Heart left ventricle (tissue), 16 donors: ENCODE data around the gene PRCC. TPM values are rescaled to one million over a fixed set of nuclear protein-coding genes. Genes with fewer than 3 reads are reported as not detected.
A peak's percentile ranks its signal among the peaks of the same experiment; 100 is the strongest.

Experiments used
- ATAC-seq, 4 donors: fragments of 200-7000 bp; cut with Tn5 transposase; one replicate each; pipeline ENCODE4 v1.9.1; 2020 to 2022; ENCODE audit warnings: moderate library complexity in 4 of 4, mild to moderate bottlenecking in 3 of 4, moderate number of reproducible peaks in 1 of 4
- DNase-seq, 5 donors: peaks; one replicate each; pipeline ENCODE4 v3.0.0-alpha.2; 2020
- H3K27ac ChIP-seq, 12 donors: fragments of 200-600 bp; sonication (generic) in 4 of 12; one replicate each; pipeline versions ENCODE4 v1.5.0 to v1.8.0; 2016 to 2022; ENCODE audit warnings: mild to moderate bottlenecking in 2 of 12
- H3K27me3 ChIP-seq, 9 donors: fragments of 200-600 bp; sonication (generic) in 2 of 9; one replicate each; pipeline versions ENCODE4 v1.5.1 to v1.8.0; 2016 to 2022; ENCODE audit warnings: mild to moderate bottlenecking in 3 of 9
- H3K36me3 ChIP-seq, 9 donors: fragments of 200-600 bp; sonication (generic) in 2 of 9; one replicate each; pipeline versions ENCODE4 v1.5.0 to v1.8.0; 2018 to 2022; ENCODE audit warnings: mild to moderate bottlenecking in 2 of 9
- H3K4me1 ChIP-seq, 12 donors: fragments of 200-600 bp; sonication (generic) in 4 of 12; one replicate each; pipeline versions ENCODE4 v1.5.0 to v1.8.0; 2016 to 2022; ENCODE audit warnings: mild to moderate bottlenecking in 3 of 12
- H3K4me3 ChIP-seq, 12 donors: fragments of 200-600 bp; sonication (generic) in 4 of 12; one replicate each; pipeline versions ENCODE4 v1.5.0 to v1.8.0; 2017 to 2022; ENCODE audit warnings: mild to moderate bottlenecking in 9 of 12, moderate library complexity in 4 of 12
- H3K9me3 ChIP-seq, 12 donors: fragments of 200-600 bp; sonication (generic) in 4 of 12; one replicate each; pipeline versions ENCODE4 v1.5.0 to v1.8.0; 2016 to 2022; ENCODE audit warnings: mild to moderate bottlenecking in 1 of 12
- CTCF ChIP-seq, 12 donors: fragments of 200-600 bp; sonication (generic) in 4 of 12; IDR thresholded peaks; one replicate each; pipeline versions ENCODE4 v1.5.0 to v1.8.0; 2018 to 2022; ENCODE audit warnings: antibody characterized with exemption in 12 of 12, mild to moderate bottlenecking in 5 of 12
- POLR2A ChIP-seq, 2 donors: fragments of 450-650 bp; IDR thresholded peaks; one replicate each; pipeline ENCODE4 v1.6.1; 2017; ENCODE audit warnings: antibody characterized with exemption in 2 of 2, mild to moderate bottlenecking in 2 of 2, moderate library complexity in 2 of 2
- WGBS, 4 donors: extraction: QIAGEN DNeasy Blood & Tissue Kit in 2 of 4; methylation state at CpG; one replicate each; pipeline versions ENCODE4 v1.1.5 to v1.1.7; 2013 to 2018; 5-methylcytosine and 5-hydroxymethylcytosine counted together
- intact Hi-C, 10 donors: fragments of 100-400 bp; cut with DNase I; formaldehyde crosslinking; loops; one replicate each; pipeline versions ENCODE4 v1.11.1 to v1.14.2; 2022
- polyA plus RNA-seq, 2 donors: library from polyadenylated mRNA; stranded (reverse); fragments of 200-250 nt; gene quantifications; one replicate each; pipeline ENCODE4 v1.2.3, GENCODE V29; 2013
- total RNA-seq, 9 donors: library from RNA; depleted of rRNA in 2 of 9; stranded (reverse); fragments of >200 nt in 2 of 9; fragmentation: NEBNext Ultra II Directional in 3 of 9; extraction: Animal tissue kit (Norgen Biotek cat#: 25700) in 3 of 9; gene quantifications; one replicate each; pipeline versions ENCODE4 v1.1.0 to v1.2.4, GENCODE V29; 2016 to 2023
- donor health status: ischemic (EF 13 %, LVEDD 7.1; RV severe dilation, severe dysfunction).
- donor health status: healthy with polysubstance abuse.
- donor health status: DM: no; HTN: yes; CAD: no.
- donor health status: DM: no; HTN: no; CAD: no.
- donor health status: ischemic (EF 25% LVEDD 6.9; RV normal size, moderate dysfunction).
- donor health status: ischemic (EF 25% LVEDD 5.7; RV mildly dilated, moderate dysfunction).
- donor health status: healthy.
- donor health status: DM: yes; HTN: yes; CAD: no.
- donor health status: ischemic (EF 35%, LVEDD 5.7; RV mildly dilated, moderate dysfunction).
- donor health status: nonischemic (EF 11% LVEDD 7.7; RV severe dilation, severe dysfunction).
- donor health status: DM: yes; HTN: yes; CAD: no.
- donor health status: PGD.
- donor health status: ischemic (EF 29% LVEDD 5.4; RV normal size, mild dysfunction).
- donor health status: nonischemic (EF 23%, LVEDD 6.1; RV moderate dilation, normal function).

The PRCC gene
- total and polyA plus RNA-seq, 11 donors: 34.6 to 55.5 (median 39.0) TPM

GRCh38 chr1:156751451-156751756 is 15.9 kb upstream of the PRCC start, which contains the start of gene HDGF:
Gene HDGF (minus strand): TSS chr1:156751675. CDS start chr1:156751429, 246 bp downstream.
- Histone ChIP-seq H3K27ac (peak within 1 kb of the TSS; percentile 96 to 100 (median 99)), H3K36me3 (no peaks in the 10 kb centered on the region), H3K4me1 (peaks cover 17 to 63% (median 48%) of the 10 kb centered on the region in 12 donors), H3K4me3 (peak within 1 kb of the TSS; percentile 72 to 100 (median 96)), H3K9me3 (no peaks in the 10 kb centered on the region), H3K27me3 (no peaks in the 10 kb centered on the region)
- intact Hi-C loops: loop anchor here in 1 of 10 donors (1.0 to 5.0 kb wide), 2 partner anchors 16 to 249 kb away; partner anchors contain the start of genes MEF2D and PRCC
- WGBS, 4 donors: 0 to 1% (median 0%) methylated on average over 25 to 48 of the region's 48 CpGs
- DNase-seq (no peak), ATAC-seq (no peak)
- TF ChIP-seq POLR2A (IDR thresholded peaks at IDR 0.05) (no peak), CTCF (IDR thresholded peaks at IDR 0.05) (no peak)

GRCh38 chr1:156751757-156752481 is 15.4 kb upstream of the PRCC start:
- WGBS, 4 donors: 0 to 1% (median 1%) methylated on average over 12 to 68 of the region's 68 CpGs
- no peaks in the 10 kb centered on the region for H3K9me3 ChIP-seq
- no peaks in the 10 kb centered on the region for H3K36me3 ChIP-seq
- intact Hi-C loops: loop anchor here in 4 of 10 donors (1.0 to 5.0 kb wide), 4 partner anchors 14 to 250 kb away; partner anchors contain the start of genes PRCC (in 3 of the 4) and MEF2D (in 1 of the 4)
- H3K4me3 ChIP-seq: peak overlapping the region; percentile 72 to 100 (median 96)
- no peaks in the 10 kb centered on the region for H3K27me3 ChIP-seq
- peak; percentile 72 to 89 (median 82) for ATAC-seq
- peaks cover 17 to 58% (median 44%) of the 10 kb centered on the region in 12 donors for H3K4me1 ChIP-seq
- TF ChIP-seq POLR2A (IDR thresholded peaks at IDR 0.05) (peak in 1 of 2 donors; percentile 73), CTCF (IDR thresholded peaks at IDR 0.05) (peak in 1 of 12 donors; percentile 36)
- H3K27ac ChIP-seq: peak overlapping the region; percentile 96 to 100 (median 99)
- DNase-seq: peak; percentile 98 to 99 (median 99)

GRCh38 chr1:156752843-156753482 is 14.4 kb upstream of the PRCC start:
- H3K9me3 ChIP-seq: no peaks in the 10 kb centered on the region
- peak overlapping the region in 9 of 12 donors; percentile 96 to 100 (median 99) for H3K27ac ChIP-seq
- no peak for TF ChIP-seq CTCF (IDR thresholded peaks at IDR 0.05)
- TF ChIP-seq POLR2A (IDR thresholded peaks at IDR 0.05): no peak
- intact Hi-C loops: loop anchor here in 4 of 10 donors (1.0 to 5.0 kb wide), 3 partner anchors 13 to 251 kb away; partner anchors contain the start of genes PRCC (in 2 of the 4) and MEF2D (in 1 of the 4)
- peaks cover 11 to 50% (median 36%) of the 10 kb centered on the region in 12 donors for H3K4me1 ChIP-seq
- peak overlapping the region in 11 of 12 donors; percentile 72 to 100 (median 96) for H3K4me3 ChIP-seq
- H3K27me3 ChIP-seq: no peaks in the 10 kb centered on the region
- 12 to 31% (median 24%) methylated on average over 1 of the region's 1 CpG for WGBS, 4 donors
- no peaks in the 10 kb centered on the region for H3K36me3 ChIP-seq
- ATAC-seq (no peak), DNase-seq (no peak)

- no peaks in the 10 kb centered on the region for H3K27me3 ChIP-seq
- DNase-seq (no peak), ATAC-seq (no peak)
- no peak overlapping the region for H3K4me3 ChIP-seq
- intact Hi-C loops: loop anchor here in 1 of 10 donors (5.0 kb wide), 1 partner anchor 252 kb away; the partner anchor contains the start of gene MEF2D
- H3K4me1 ChIP-seq: peaks cover 6 to 37% (median 23%) of the 10 kb centered on the region in 12 donors
- H3K27ac ChIP-seq: no peak overlapping the region
- no peaks in the 10 kb centered on the region for H3K9me3 ChIP-seq
- WGBS, 4 donors: 72 to 80% (median 76%) methylated on average over 8 of the region's 8 CpGs
- no peaks in the 10 kb centered on the region for H3K36me3 ChIP-seq
- TF ChIP-seq CTCF (IDR thresholded peaks at IDR 0.05) (no peak), POLR2A (IDR thresholded peaks at IDR 0.05) (no peak)
These were observed 13.1 kb upstream of the PRCC start for GRCh38 chr1:156754219-156754618.
